ENCODE data around the gene TTF2. TPM values are rescaled to one million over a fixed set of nuclear protein-coding genes. Genes with fewer than 3 reads are reported as not detected.

TTF2 gene
- total and polyA plus RNA-seq, 4 experiments from 2014 or later = 5.7 to 29.5 (median 20.2) TPM

- Histone ChIP-seq H3K36me3 (ENCODE audit: insufficient read depth, low read length) (peaks cover under 1% of the 10 kb centered on the region), H3K27ac (ENCODE audit: low read depth, low read length) (no peak overlapping the region), H3K9me3 (ENCODE audit: control insufficient read depth in 1 of 2, low read length in 2 of 2) (no peaks in the 10 kb centered on the region), H3K27me3 (ENCODE audit: insufficient read depth, low read length) (no peaks in the 10 kb centered on the region), H3K4me1 (ENCODE audit: insufficient read depth, low read length) (no peaks in the 10 kb centered on the region), H3K4me3 (ENCODE audit: low read length in 2 of 2) (no peak overlapping the region)
- Mint-ChIP-seq H3K4me1 (peaks cover 6 to 26% (median 12%) of the 10 kb centered on the region in 4 donors), H3K27me3 (no peaks in the 10 kb centered on the region), H3K9me3 (no peaks in the 10 kb centered on the region), H3K27ac (no peak overlapping the region), H3K4me3 (no peak overlapping the region), H3K36me3 (peaks cover 14 to 20% of the 10 kb centered on the region in 2 donors)
- DNase-seq = no peak
- POLR2A ChIA-PET (ENCODE audit: partially characterized antibody) = interaction anchor here (1.0 kb wide), 1 partner anchor 8 kb away, joined by 4 read pairs; the partner anchor contains the start of gene TTF2
- intact Hi-C loops (cut with micrococcal nuclease) = loop anchor here (2.0 to 10.0 kb wide), 2 partner anchors 296 to 690 kb away; partner anchors contain the start of gene MAN1A2
- CTCF ChIA-PET (ENCODE audit: partially characterized antibody) = interaction anchor here (0.6 to 10.1 kb wide), 12 partner anchors 9 to 839 kb away, joined by 3 to 111 read pairs (median 5); partner anchors contain the start of gene TTF2
Measured at GRCh38 chr1:117068580-117068979, 8.5 kb downstream of the TTF2 start.

DNA sequence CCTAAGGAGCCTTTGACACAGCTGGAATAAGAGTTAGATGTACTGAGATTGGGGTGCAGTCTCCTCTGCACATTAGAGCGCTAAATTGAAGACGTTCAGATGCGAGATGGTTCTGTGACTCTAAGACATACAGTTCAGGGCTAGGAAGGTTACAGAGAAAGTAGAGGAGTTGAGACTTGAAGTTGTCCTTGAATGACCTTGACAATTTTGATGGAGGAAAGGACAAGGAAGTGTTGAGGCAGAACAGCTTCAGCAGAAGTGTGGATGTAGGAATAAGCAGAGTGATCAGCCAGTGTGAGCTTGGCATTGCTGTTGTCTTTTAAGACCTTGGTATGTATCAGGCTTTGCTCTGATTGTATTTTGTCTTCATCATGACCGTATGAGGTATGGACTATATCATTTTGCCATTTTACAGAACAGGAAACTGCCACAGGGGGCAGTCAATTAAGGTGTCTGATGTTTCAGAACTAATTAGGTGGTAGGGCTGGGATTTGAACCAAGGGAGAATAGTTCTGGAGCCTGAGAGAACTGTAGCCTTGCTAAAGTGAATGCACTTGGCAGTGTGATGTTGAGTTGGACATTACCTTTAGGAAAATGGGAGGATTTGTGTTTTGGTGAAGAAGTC is 9.2 kb downstream of the TTF2 start:
- DNase-seq = no peak
- Histone ChIP-seq H3K4me3 (ENCODE audit: low read length in 2 of 2) (no peak overlapping the region), H3K4me1 (ENCODE audit: insufficient read depth, low read length) (no peaks in the 10 kb centered on the region), H3K27me3 (ENCODE audit: insufficient read depth, low read length) (no peaks in the 10 kb centered on the region), H3K36me3 (ENCODE audit: insufficient read depth, low read length) (peaks cover 8% of the 10 kb centered on the region), H3K9me3 (ENCODE audit: control insufficient read depth in 1 of 2, low read length in 2 of 2) (no peaks in the 10 kb centered on the region), H3K27ac (ENCODE audit: low read depth, low read length) (no peak overlapping the region)
- ChIA-PET CTCF (ENCODE audit: partially characterized antibody) (interaction anchor here (0.8 to 10.1 kb wide), 5 partner anchors 9 to 689 kb away, joined by 3 to 111 read pairs (median 5); partner anchors contain the start of gene TTF2), POLR2A (ENCODE audit: partially characterized antibody) (interaction anchor here (1.0 kb wide), 1 partner anchor 9 kb away, joined by 4 read pairs; the partner anchor contains the start of gene TTF2)
- Mint-ChIP-seq H3K36me3 (peaks cover 17 to 19% of the 10 kb centered on the region in 2 donors), H3K4me1 (peaks cover 2 to 26% (median 9%) of the 10 kb centered on the region in 4 donors), H3K9me3 (no peaks in the 10 kb centered on the region), H3K4me3 (no peak overlapping the region), H3K27ac (peak overlapping the region in 2 of 7 donors; percentile 10 to 43), H3K27me3 (no peaks in the 10 kb centered on the region)
- intact Hi-C loops (cut with micrococcal nuclease) = loop anchor here (2.0 to 10.0 kb wide), 2 partner anchors 295 to 689 kb away; partner anchors contain the start of gene MAN1A2

DNA sequence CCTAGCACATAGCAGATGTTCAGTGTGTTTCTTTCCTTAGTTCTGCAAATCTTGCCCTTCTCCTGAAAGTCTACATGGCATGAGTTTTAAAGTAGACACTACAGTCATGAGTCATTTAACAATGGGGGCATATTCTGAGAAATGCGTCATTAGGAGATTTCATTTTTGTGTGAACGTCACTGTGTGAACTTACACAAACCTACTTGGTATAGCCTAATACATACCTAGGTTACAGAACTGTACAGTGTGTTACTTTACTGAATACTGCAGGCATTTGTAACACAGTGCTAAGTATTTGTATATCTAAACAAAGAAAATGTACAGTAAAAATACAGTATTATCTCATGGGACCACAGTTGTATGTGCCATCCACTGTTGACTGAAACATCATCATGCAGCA is 10.0 kb downstream of the TTF2 start:
- Mint-ChIP-seq H3K9me3 (no peaks in the 10 kb centered on the region), H3K4me1 (peaks cover 2 to 26% (median 9%) of the 10 kb centered on the region in 4 donors), H3K27me3 (no peaks in the 10 kb centered on the region), H3K36me3 (peaks cover 22 to 24% of the 10 kb centered on the region in 2 donors), H3K27ac (no peak overlapping the region), H3K4me3 (no peak overlapping the region)
- CTCF ChIA-PET (ENCODE audit: partially characterized antibody) = interaction anchor here (0.7 to 10.1 kb wide), 5 partner anchors 10 to 333 kb away, joined by 3 to 111 read pairs (median 4); partner anchors contain the start of gene TTF2
- Histone ChIP-seq H3K27ac (ENCODE audit: low read depth, low read length) (no peak overlapping the region), H3K36me3 (ENCODE audit: insufficient read depth, low read length) (peaks cover 10% of the 10 kb centered on the region), H3K4me3 (ENCODE audit: low read length in 2 of 2) (no peak overlapping the region), H3K27me3 (ENCODE audit: insufficient read depth, low read length) (no peaks in the 10 kb centered on the region), H3K4me1 (ENCODE audit: insufficient read depth, low read length) (no peaks in the 10 kb centered on the region), H3K9me3 (ENCODE audit: control insufficient read depth in 1 of 2, low read length in 2 of 2) (no peaks in the 10 kb centered on the region)
- POLR2A ChIA-PET (ENCODE audit: partially characterized antibody) = no interaction called here
- intact Hi-C loops (cut with micrococcal nuclease) = no loop called here
- DNase-seq = no peak

GRCh38 chr1:117076648-117077047 is 16.5 kb downstream of the TTF2 start:
- DNase-seq = no peak
- Histone ChIP-seq H3K27me3 (ENCODE audit: insufficient read depth, low read length) (no peaks in the 10 kb centered on the region), H3K9me3 (ENCODE audit: control insufficient read depth in 1 of 2, low read length in 2 of 2) (no peaks in the 10 kb centered on the region), H3K4me3 (ENCODE audit: low read length in 2 of 2) (no peak overlapping the region), H3K4me1 (ENCODE audit: insufficient read depth, low read length) (no peaks in the 10 kb centered on the region), H3K27ac (ENCODE audit: low read depth, low read length) (no peak overlapping the region), H3K36me3 (ENCODE audit: insufficient read depth, low read length) (peaks cover 48% of the 10 kb centered on the region)
- Mint-ChIP-seq H3K36me3 (peaks cover 60 to 68% of the 10 kb centered on the region in 2 donors), H3K4me1 (peaks cover 0 to 6% (median 0%) of the 10 kb centered on the region in 4 donors), H3K27me3 (no peaks in the 10 kb centered on the region), H3K27ac (peak overlapping the region in 1 of 7 donors; percentile 30), H3K4me3 (no peak overlapping the region), H3K9me3 (no peaks in the 10 kb centered on the region)
- CTCF ChIA-PET (ENCODE audit: partially characterized antibody) = interaction anchor here (1.1 to 1.5 kb wide), 2 partner anchors 9 to 10 kb away, joined by 3 to 8 read pairs; no protein-coding TSS in a partner anchor
- POLR2A ChIA-PET (ENCODE audit: partially characterized antibody) = no interaction called here
- intact Hi-C loops (cut with micrococcal nuclease) = no loop called here

GRCh38 chr1:117077267-117077666 is 17.1 kb downstream of the TTF2 start:
- Mint-ChIP-seq H3K36me3 (peaks cover 64 to 73% of the 10 kb centered on the region in 2 donors), H3K9me3 (no peaks in the 10 kb centered on the region), H3K4me3 (no peak overlapping the region), H3K27ac (no peak overlapping the region), H3K27me3 (no peaks in the 10 kb centered on the region), H3K4me1 (peaks cover 0 to 4% (median 0%) of the 10 kb centered on the region in 4 donors)
- Histone ChIP-seq H3K27ac (ENCODE audit: low read depth, low read length) (no peak overlapping the region), H3K9me3 (ENCODE audit: control insufficient read depth in 1 of 2, low read length in 2 of 2) (no peaks in the 10 kb centered on the region), H3K4me3 (ENCODE audit: low read length in 2 of 2) (no peak overlapping the region), H3K36me3 (ENCODE audit: insufficient read depth, low read length) (peaks cover 54% of the 10 kb centered on the region), H3K4me1 (ENCODE audit: insufficient read depth, low read length) (no peaks in the 10 kb centered on the region), H3K27me3 (ENCODE audit: insufficient read depth, low read length) (no peaks in the 10 kb centered on the region)
- no peak for DNase-seq
- ChIA-PET CTCF (ENCODE audit: partially characterized antibody) (interaction anchor here (1.1 to 1.5 kb wide), 2 partner anchors 9 to 11 kb away, joined by 3 to 8 read pairs; no protein-coding TSS in a partner anchor), POLR2A (ENCODE audit: partially characterized antibody) (no interaction called here)
- intact Hi-C loops (cut with micrococcal nuclease) = no loop called here

GRCh38 chr1:117079737-117080136 is 19.6 kb downstream of the TTF2 start:
- CTCF ChIA-PET (ENCODE audit: partially characterized antibody) = interaction anchor here (1.0 to 1.1 kb wide), 2 partner anchors 12 to 45 kb away, joined by 3 to 4 read pairs; no protein-coding TSS in a partner anchor
- POLR2A ChIA-PET (ENCODE audit: partially characterized antibody) = no interaction called here
- Mint-ChIP-seq H3K36me3 (peaks cover 75 to 81% of the 10 kb centered on the region in 2 donors), H3K4me1 (no peaks in the 10 kb centered on the region), H3K9me3 (no peaks in the 10 kb centered on the region), H3K4me3 (no peak overlapping the region), H3K27me3 (no peaks in the 10 kb centered on the region), H3K27ac (no peak overlapping the region)
- Histone ChIP-seq H3K9me3 (ENCODE audit: control insufficient read depth in 1 of 2, low read length in 2 of 2) (no peaks in the 10 kb centered on the region), H3K4me3 (ENCODE audit: low read length in 2 of 2) (no peak overlapping the region), H3K27me3 (ENCODE audit: insufficient read depth, low read length) (no peaks in the 10 kb centered on the region), H3K4me1 (ENCODE audit: insufficient read depth, low read length) (no peaks in the 10 kb centered on the region), H3K27ac (ENCODE audit: low read depth, low read length) (no peak overlapping the region), H3K36me3 (ENCODE audit: insufficient read depth, low read length) (peaks cover 55% of the 10 kb centered on the region)
- no peak for DNase-seq
- intact Hi-C loops (cut with micrococcal nuclease) = no loop called here

- Mint-ChIP-seq H3K36me3 (peaks cover 46 to 61% of the 10 kb centered on the region in 2 donors), H3K4me3 (no peak overlapping the region), H3K4me1 (no peaks in the 10 kb centered on the region), H3K27ac (no peak overlapping the region), H3K27me3 (no peaks in the 10 kb centered on the region), H3K9me3 (no peaks in the 10 kb centered on the region)
- intact Hi-C loops (cut with micrococcal nuclease) = no loop called here
- DNase-seq = no peak
- no peak overlapping the region for H3K27ac ChIP-seq (ENCODE audit: low read depth, low read length)
- H3K4me1 ChIP-seq (ENCODE audit: insufficient read depth, low read length) = no peaks in the 10 kb centered on the region
- peaks cover 29% of the 10 kb centered on the region for H3K36me3 ChIP-seq (ENCODE audit: insufficient read depth, low read length)
- no peak overlapping the region for H3K4me3 ChIP-seq (ENCODE audit: low read length in 2 of 2)
- ChIA-PET POLR2A (ENCODE audit: partially characterized antibody) (no interaction called here), CTCF (ENCODE audit: partially characterized antibody) (no interaction called here)
- no peaks in the 10 kb centered on the region for H3K27me3 ChIP-seq (ENCODE audit: insufficient read depth, low read length)
- no peaks in the 10 kb centered on the region for H3K9me3 ChIP-seq (ENCODE audit: control insufficient read depth in 1 of 2, low read length in 2 of 2)
Measured at GRCh38 chr1:117084231-117084630, 24.1 kb downstream of the TTF2 start.

All from CD4-positive, alpha-beta memory T cell (primary cell).